Hippocampal formation (tissue), 2 donors: ENCODE results near the gene TENM4.

ENCODE experiments used
- DNase-seq, 2 donors: peaks; one replicate each; lab custom pipeline; 2025; lab: John Stamatoyannopoulos, UW

The TENM4 gene

GRCh38 chr11:79296141-79296540, 144.7 kb downstream of the TENM4 start:
- DNase-seq = no peak

- DNase-seq = no peak
These were observed 145.7 kb downstream of the TENM4 start for GRCh38 chr11:79294845-79295731.

GRCh38 chr11:79291948-79292347, 148.9 kb downstream of the TENM4 start:
- no peak for DNase-seq

GRCh38 chr11:79290761-79291160, 150.1 kb downstream of the TENM4 start:
- no peak for DNase-seq

GRCh38 chr11:79287952-79288351, 152.9 kb downstream of the TENM4 start:
- no peak for DNase-seq

GRCh38 chr11:79285756-79286155, 155.1 kb downstream of the TENM4 start:
- DNase-seq = no peak

- no peak for DNase-seq
These were observed 164.0 kb downstream of the TENM4 start for GRCh38 chr11:79276736-79277325.

- no peak for DNase-seq
These were observed 166.0 kb downstream of the TENM4 start for GRCh38 chr11:79274636-79275331.

GRCh38 chr11:79273781-79274180, 167.0 kb downstream of the TENM4 start:
- no peak for DNase-seq

- DNase-seq = no peak
These were observed 171.1 kb downstream of the TENM4 start for GRCh38 chr11:79269611-79270307.

- no peak for DNase-seq
These were observed 174.4 kb downstream of the TENM4 start for GRCh38 chr11:79266396-79266795.

GRCh38 chr11:79265756-79266322, 175.0 kb downstream of the TENM4 start:
- DNase-seq = no peak

- DNase-seq = no peak
These were observed 176.5 kb downstream of the TENM4 start for GRCh38 chr11:79264284-79264683.

GRCh38 chr11:79263001-79263400, 177.8 kb downstream of the TENM4 start:
- DNase-seq = no peak

GRCh38 chr11:79262221-79262620, 178.6 kb downstream of the TENM4 start:
- DNase-seq = no peak

- DNase-seq = no peak
These were observed 179.1 kb downstream of the TENM4 start for GRCh38 chr11:79261684-79262083.

- DNase-seq = no peak
These were observed 181.0 kb downstream of the TENM4 start for GRCh38 chr11:79259800-79260199.

- no peak for DNase-seq
These were observed 182.3 kb downstream of the TENM4 start for GRCh38 chr11:79258576-79258975.

- no peak for DNase-seq
These were observed 184.9 kb downstream of the TENM4 start for GRCh38 chr11:79255965-79256364.

- DNase-seq = peak; percentile 84 to 95
These were observed 187.6 kb downstream of the TENM4 start for GRCh38 chr11:79253280-79253679.

- no peak for DNase-seq
These were observed 191.4 kb downstream of the TENM4 start for GRCh38 chr11:79249295-79249993.
